Lung (tissue), 12 donors: ENCODE results near the gene IRX4. TPM values are rescaled to one million over a fixed set of nuclear protein-coding genes. Genes with fewer than 3 reads are reported as not detected.

Experiments
- ATAC-seq: fragments of 200-7000 bp; cut with Tn5 transposase; one replicate; pipeline ENCODE4 v1.9.1; 2020; ENCODE audit warnings: moderate number of reproducible peaks; ENCODE audit not compliant: insufficient read depth, low FRiP score
- DNase-seq, 3 donors: peaks; one replicate each; pipeline ENCODE4 v3.0.0-alpha.2; 2013 to 2017
- H3K27ac ChIP-seq, 2 donors: one replicate each; pipeline ENCODE4 v1.5.1; 2013; ENCODE audit warnings: mild to moderate bottlenecking in 2 of 2, moderate library complexity in 2 of 2, control low read depth in 1 of 2, inconsistent platforms in 1 of 2, low read depth in 1 of 2, low read length in 1 of 2
- H3K27me3 ChIP-seq, 3 donors: one replicate each; pipeline ENCODE4 v1.5.1; 2013; ENCODE audit warnings: low read length in 2 of 3; ENCODE audit not compliant: control insufficient read depth in 3 of 3, insufficient read depth in 3 of 3
- H3K36me3 ChIP-seq, 4 donors: one replicate each; pipeline ENCODE4 v1.5.1; 2013; ENCODE audit warnings: low read length in 4 of 4, mild to moderate bottlenecking in 1 of 4, moderate library complexity in 1 of 4; ENCODE audit not compliant: control insufficient read depth in 4 of 4, insufficient read depth in 4 of 4
- H3K4me1 ChIP-seq, 5 donors: one replicate each; pipeline ENCODE4 v1.5.1; 2013; ENCODE audit warnings: low read length in 5 of 5, mild to moderate bottlenecking in 2 of 5, moderate library complexity in 1 of 5; ENCODE audit not compliant: control insufficient read depth in 5 of 5, insufficient read depth in 5 of 5
- H3K4me3 ChIP-seq: one replicate; pipeline ENCODE4 v1.5.1; 2013; ENCODE audit warnings: mild to moderate bottlenecking, control low read depth, moderate library complexity
- H3K9ac ChIP-seq, 2 donors: one replicate each; pipeline ENCODE4 v1.5.1; 2013; ENCODE audit warnings: low read length in 2 of 2, control low read depth in 1 of 2; ENCODE audit not compliant: insufficient read depth in 1 of 2
- H3K9me3 ChIP-seq, 4 donors: one replicate each; pipeline ENCODE4 v1.5.1; 2013; ENCODE audit warnings: low read length in 3 of 4, mild to moderate bottlenecking in 1 of 4, moderate library complexity in 1 of 4; ENCODE audit not compliant: control insufficient read depth in 4 of 4, insufficient read depth in 3 of 4
- WGBS, 2 donors: extraction: QIAGEN DNeasy Blood & Tissue Kit; methylation state at CpG; one replicate each; pipeline ENCODE4 v1.1.7; 2013; 5-methylcytosine and 5-hydroxymethylcytosine counted together
- polyA plus RNA-seq, 2 donors: library from polyadenylated mRNA; stranded (reverse); fragments of 200-250 nt; gene quantifications; one replicate each; pipeline ENCODE4 v1.2.1, GENCODE V29; 2013
- total RNA-seq, 2 donors: library from RNA; depleted of rRNA in 1 of 2; stranded (reverse); fragments of >200 nt in 1 of 2; gene quantifications; one replicate each; pipeline ENCODE4 v1.2.1, GENCODE V29; 2014 to 2021
- TF ChIP-seq, protein P1 (sequence below): IDR thresholded peaks from 2 replicates; pipeline ENCODE4 v1.5.1; 2012; ENCODE audit warnings: mild to moderate bottlenecking; ENCODE audit errors: control extremely low read depth, extremely low read depth
- donor health status: control.
- donor health status: control.
- donor health status: Bipolar disorder and iron deficiency.
- donor health status: healthy.
- donor health status: DM: yes; HTN: yes; CAD: no.

Gene IRX4
- total and polyA plus RNA-seq, 4 donors = 0.02 TPM; not detected in 3

- TF ChIP-seq, protein P1, sequence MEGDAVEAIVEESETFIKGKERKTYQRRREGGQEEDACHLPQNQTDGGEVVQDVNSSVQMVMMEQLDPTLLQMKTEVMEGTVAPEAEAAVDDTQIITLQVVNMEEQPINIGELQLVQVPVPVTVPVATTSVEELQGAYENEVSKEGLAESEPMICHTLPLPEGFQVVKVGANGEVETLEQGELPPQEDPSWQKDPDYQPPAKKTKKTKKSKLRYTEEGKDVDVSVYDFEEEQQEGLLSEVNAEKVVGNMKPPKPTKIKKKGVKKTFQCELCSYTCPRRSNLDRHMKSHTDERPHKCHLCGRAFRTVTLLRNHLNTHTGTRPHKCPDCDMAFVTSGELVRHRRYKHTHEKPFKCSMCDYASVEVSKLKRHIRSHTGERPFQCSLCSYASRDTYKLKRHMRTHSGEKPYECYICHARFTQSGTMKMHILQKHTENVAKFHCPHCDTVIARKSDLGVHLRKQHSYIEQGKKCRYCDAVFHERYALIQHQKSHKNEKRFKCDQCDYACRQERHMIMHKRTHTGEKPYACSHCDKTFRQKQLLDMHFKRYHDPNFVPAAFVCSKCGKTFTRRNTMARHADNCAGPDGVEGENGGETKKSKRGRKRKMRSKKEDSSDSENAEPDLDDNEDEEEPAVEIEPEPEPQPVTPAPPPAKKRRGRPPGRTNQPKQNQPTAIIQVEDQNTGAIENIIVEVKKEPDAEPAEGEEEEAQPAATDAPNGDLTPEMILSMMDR = no peak
- no peaks in the 10 kb centered on the region for H3K4me1 ChIP-seq
- DNase-seq (no peak), ATAC-seq (no peak)
- peaks cover 6 to 20% (median 6%) of the 10 kb centered on the region in 3 donors for H3K27me3 ChIP-seq
- no peak overlapping the region for H3K9ac ChIP-seq
- H3K27ac ChIP-seq = no peak overlapping the region
- H3K36me3 ChIP-seq = no peaks in the 10 kb centered on the region
- H3K9me3 ChIP-seq = peaks cover 0 to 10% (median 0%) of the 10 kb centered on the region in 4 donors
- H3K4me3 ChIP-seq = no peak overlapping the region
- WGBS, 2 donors = 85 to 88% methylated on average over 15 of the region's 15 CpGs
Measured at GRCh38 chr5:1923341-1923740, 40.6 kb upstream of the IRX4 start.

GRCh38 chr5:1921711-1922110, 39.0 kb upstream of the IRX4 start:
- no peaks in the 10 kb centered on the region for H3K4me1 ChIP-seq
- WGBS, 2 donors = 78 to 80% methylated on average over 19 of the region's 19 CpGs
- H3K27ac ChIP-seq = no peak overlapping the region
- no peak overlapping the region for H3K4me3 ChIP-seq
- H3K9me3 ChIP-seq = peaks cover 0 to 7% (median 0%) of the 10 kb centered on the region in 4 donors
- no peaks in the 10 kb centered on the region for H3K36me3 ChIP-seq
- TF ChIP-seq, protein P1 = no peak
- no peak overlapping the region for H3K9ac ChIP-seq
- ATAC-seq (no peak), DNase-seq (no peak)
- H3K27me3 ChIP-seq = peaks cover 2 to 16% (median 6%) of the 10 kb centered on the region in 3 donors

- H3K27ac ChIP-seq = no peak overlapping the region
- ATAC-seq = no peak
- peaks cover 2 to 14% (median 3%) of the 10 kb centered on the region in 3 donors for H3K27me3 ChIP-seq
- TF ChIP-seq, protein P1 = no peak
- no peaks in the 10 kb centered on the region for H3K36me3 ChIP-seq
- H3K9me3 ChIP-seq = peaks cover 0 to 17% (median 0%) of the 10 kb centered on the region in 4 donors
- H3K4me3 ChIP-seq = no peak overlapping the region
- H3K4me1 ChIP-seq = no peaks in the 10 kb centered on the region
- DNase-seq = no peak
- 75 to 85% methylated on average over 6 of the region's 6 CpGs for WGBS, 2 donors
- no peak overlapping the region for H3K9ac ChIP-seq
Measured at GRCh38 chr5:1919750-1920149, 37.0 kb upstream of the IRX4 start.

- TF ChIP-seq, protein P1 = no peak
- no peak for DNase-seq
- 78 to 82% methylated on average over 9 of the region's 9 CpGs for WGBS, 2 donors
Measured at GRCh38 chr5:1919209-1919566, 36.5 kb upstream of the IRX4 start.

More at GRCh38 chr5:1919209-1919566, 36.5 kb upstream of the IRX4 start:
- peaks cover 0 to 22% (median 0%) of the 10 kb centered on the region in 4 donors for H3K9me3 ChIP-seq
- no peaks in the 10 kb centered on the region for H3K36me3 ChIP-seq
- no peaks in the 10 kb centered on the region for H3K4me1 ChIP-seq
- no peak for ATAC-seq
- H3K9ac ChIP-seq = no peak overlapping the region
- no peak overlapping the region for H3K4me3 ChIP-seq
- H3K27ac ChIP-seq = no peak overlapping the region
- peaks cover 2 to 14% (median 3%) of the 10 kb centered on the region in 3 donors for H3K27me3 ChIP-seq
